CD4-positive, alpha-beta T cell treated with Interleukin-17A for 1 hour (primary cell): ENCODE results near the gene CYTH2.
"Not testable (repeated sequence)": the region's sequence is repeated elsewhere in the genome, so short reads cannot be mapped to it uniquely, and the experiment has no call there.

Source experiments
- DNase-seq: peaks from one replicate; pipeline ENCODE4 v3.0.0-alpha.2; 2020

Gene CYTH2

GRCh38 chr19:48478339-48479256, 9.4 kb downstream of the CYTH2 start:
- no peak for DNase-seq

- no peak for DNase-seq
Observed at GRCh38 chr19:48479686-48480085, 10.5 kb downstream of the CYTH2 start.

- peak; percentile 56 for DNase-seq
Observed at GRCh38 chr19:48480183-48480557, 11.0 kb downstream of the CYTH2 start.

- peak; percentile 57 for DNase-seq
Observed at GRCh38 chr19:48480558-48481500, 11.7 kb downstream of the CYTH2 start.

GRCh38 chr19:48481846-48482639, 12.9 kb downstream of the CYTH2 start:
- DNase-seq = no peak

- no peak for DNase-seq
Observed at GRCh38 chr19:48483301-48483700, 14.1 kb downstream of the CYTH2 start.

- no peak for DNase-seq
Observed at GRCh38 chr19:48484247-48484893, 15.2 kb downstream of the CYTH2 start.

GRCh38 chr19:48484931-48485612, 15.9 kb downstream of the CYTH2 start:
- DNase-seq = no peak

GRCh38 chr19:48486706-48487105, 17.5 kb downstream of the CYTH2 start:
- not testable (repeated sequence) for DNase-seq

- DNase-seq = no peak
Observed at GRCh38 chr19:48487544-48487943, 18.4 kb downstream of the CYTH2 start.

GRCh38 chr19:48487948-48488347, 18.8 kb downstream of the CYTH2 start:
- DNase-seq = no peak

GRCh38 chr19:48488478-48488877, 19.3 kb downstream of the CYTH2 start:
- DNase-seq = not testable (repeated sequence)

GRCh38 chr19:48489608-48490216, 20.5 kb downstream of the CYTH2 start:
- DNase-seq = peak; percentile 83

- peak; percentile 79 for DNase-seq
Observed at GRCh38 chr19:48490981-48491792, 22.0 kb downstream of the CYTH2 start.

GRCh38 chr19:48491793-48492123, 22.6 kb downstream of the CYTH2 start:
- no peak for DNase-seq

- DNase-seq = peak; percentile 88
Observed at GRCh38 chr19:48492925-48493717, 24.0 kb downstream of the CYTH2 start.

- no peak for DNase-seq
Observed at GRCh38 chr19:48493718-48494401, 24.7 kb downstream of the CYTH2 start.

GRCh38 chr19:48495396-48495795, 26.2 kb downstream of the CYTH2 start:
- DNase-seq = no peak
